Cardiac muscle cell (in vitro differentiated cells and primary cell): ENCODE data around the gene RCSD1. TPM values are rescaled to one million over a fixed set of nuclear protein-coding genes. Genes with fewer than 3 reads are reported as not detected.

ENCODE experiments used
- DNase-seq, 2 donors: peaks; one replicate each; pipeline versions ENCODE4 v3.0.0 to v3.0.0-alpha.2; 2010 to 2017; ENCODE audit warnings: low read depth in 1 of 2, low spot score in 1 of 2
- H3K27ac ChIP-seq: fragments of 200-600 bp; sonication (generic); 2 replicates; pipeline ENCODE4 v1.5.1; 2016
- H3K27me3 ChIP-seq: fragments of 200-600 bp; sonication (generic); 2 replicates; pipeline ENCODE4 v1.6.0; 2016; ENCODE audit warnings: control low read depth
- H3K36me3 ChIP-seq: fragments of 200-600 bp; sonication (generic); 2 replicates; pipeline ENCODE4 v1.5.1; 2016; ENCODE audit warnings: control low read depth
- H3K4me1 ChIP-seq: fragments of 200-600 bp; sonication (generic); 2 replicates; pipeline ENCODE4 v1.8.1; 2017; ENCODE audit warnings: low read depth, mild to moderate bottlenecking, mixed run types
- H3K4me3 ChIP-seq: fragments of 200-600 bp; sonication (generic); 2 replicates; pipeline ENCODE4 v1.5.1; 2016; ENCODE audit warnings: mild to moderate bottlenecking
- H3K9me3 ChIP-seq: fragments of 200-600 bp; sonication (generic); 2 replicates; pipeline ENCODE4 v1.5.1; 2017; ENCODE audit warnings: low read depth, mild to moderate bottlenecking, control low read depth
- CTCF ChIP-seq: IDR thresholded peaks from 2 replicates; pipeline ENCODE4 v1.5.1; 2012; ENCODE audit warnings: low read depth, mild to moderate bottlenecking, low read length
- polyA plus RNA-seq: library from polyadenylated mRNA; unstranded; fragments of >200 nt; fragmentation: Nextera tagmentation; extraction: Ambion mirVana; gene quantifications from 2 replicates; pipeline ENCODE4 v1.2.1, GENCODE V29; 2016
- total RNA-seq: library from RNA; depleted of rRNA; stranded (reverse); fragments of >200 nt; gene quantifications from 2 replicates; pipeline ENCODE4 v1.2.3, GENCODE V29; 2016

RCSD1 gene
- total and polyA plus RNA-seq, 2 experiments from 2014 or later = 77.3 to 317 TPM

GRCh38 chr1:167703557-167703956 is 73.5 kb downstream of the RCSD1 start:
- TF ChIP-seq CTCF = no peak
- Histone ChIP-seq H3K27me3 (no peaks in the 10 kb centered on the region), H3K4me3 (no peak overlapping the region), H3K36me3 (peaks cover 23% of the 10 kb centered on the region), H3K4me1 (peaks cover 7% of the 10 kb centered on the region), H3K27ac (no peak overlapping the region), H3K9me3 (no peaks in the 10 kb centered on the region)
- DNase-seq = no peak

GRCh38 chr1:167704715-167705114 is 74.7 kb downstream of the RCSD1 start:
- Histone ChIP-seq H3K9me3 (no peaks in the 10 kb centered on the region), H3K27me3 (no peaks in the 10 kb centered on the region), H3K4me3 (no peak overlapping the region), H3K36me3 (peaks cover 19% of the 10 kb centered on the region), H3K27ac (no peak overlapping the region), H3K4me1 (peaks cover 7% of the 10 kb centered on the region)
- no peak for DNase-seq
- no peak for TF ChIP-seq CTCF

- DNase-seq = peak in 1 of 2 donors; percentile 38
- Histone ChIP-seq H3K4me3 (no peak overlapping the region), H3K27ac (no peak overlapping the region)
These were observed 75.2 kb downstream of the RCSD1 start for GRCh38 chr1:167705250-167705649.

GRCh38 chr1:167706363-167706762 is 76.3 kb downstream of the RCSD1 start:
- H3K9me3 ChIP-seq = no peaks in the 10 kb centered on the region
- H3K27me3 ChIP-seq = no peaks in the 10 kb centered on the region
- peak overlapping the region; percentile 69 for H3K27ac ChIP-seq
- TF ChIP-seq CTCF = no peak
- H3K4me3 ChIP-seq = no peak overlapping the region
- H3K4me1 ChIP-seq = peaks cover 7% of the 10 kb centered on the region
- DNase-seq = no peak
- peaks cover 16% of the 10 kb centered on the region for H3K36me3 ChIP-seq

More at GRCh38 chr1:167705250-167705649, 75.2 kb downstream of the RCSD1 start:
- no peak for TF ChIP-seq CTCF
- no peaks in the 10 kb centered on the region for H3K9me3 ChIP-seq
- H3K4me1 ChIP-seq = peaks cover 7% of the 10 kb centered on the region
- peaks cover 16% of the 10 kb centered on the region for H3K36me3 ChIP-seq
- H3K27me3 ChIP-seq = no peaks in the 10 kb centered on the region

- Histone ChIP-seq H3K4me1 (peaks cover 7% of the 10 kb centered on the region), H3K36me3 (peaks cover 16% of the 10 kb centered on the region), H3K4me3 (no peak overlapping the region), H3K27me3 (no peaks in the 10 kb centered on the region), H3K27ac (peak overlapping the region; percentile 69), H3K9me3 (no peaks in the 10 kb centered on the region)
- TF ChIP-seq CTCF = no peak
- DNase-seq = no peak
These were observed 77.2 kb downstream of the RCSD1 start for GRCh38 chr1:167706931-167707877.
